Stimulated activated naive CD8-positive, alpha-beta T cell treated with anti-CD3 and anti-CD28 coated beads, Interleukin-15, amount 100 ng/mL, for 72 hours (primary cell): ENCODE data around the gene ARL2BP.
A peak's percentile ranks its signal among the peaks of the same experiment; 100 is the strongest.
"Not testable (repeated sequence)": the region's sequence is repeated elsewhere in the genome, so short reads cannot be mapped to it uniquely, and the experiment has no call there.

Source experiments
- ATAC-seq: fragments of 150-1000 bp; cut with Tn5 transposase; 2 replicates; pipeline ENCODE4 v1.10.0; 2021; ENCODE audit warnings: mild to moderate bottlenecking, moderate library complexity
- DNase-seq, 2 donors: peaks; one replicate each; pipeline ENCODE4 v3.0.0; 2021 to 2022
- H3K27ac Mint-ChIP-seq, 2 donors: one replicate each; pipeline ENCODE4 v1.8.0; 2022; ENCODE audit warnings: mild to moderate bottlenecking in 2 of 2, mixed read lengths in 2 of 2, moderate library complexity in 2 of 2
- H3K27me3 Mint-ChIP-seq: one replicate; pipeline ENCODE4 v1.8.0; 2022; ENCODE audit warnings: mixed read lengths
- H3K4me1 Mint-ChIP-seq: one replicate; pipeline ENCODE4 v1.8.0; 2022; ENCODE audit warnings: mild to moderate bottlenecking, mixed read lengths
- H3K4me3 Mint-ChIP-seq, 2 donors: one replicate each; pipeline ENCODE4 v1.8.0; 2022; ENCODE audit warnings: mild to moderate bottlenecking in 2 of 2, mixed read lengths in 2 of 2, moderate library complexity in 1 of 2
- H3K9me3 Mint-ChIP-seq, 2 donors: one replicate each; pipeline ENCODE4 v1.8.0; 2022; ENCODE audit warnings: mixed read lengths in 2 of 2

The ARL2BP gene

GRCh38 chr16:57244767-57245471, at the start of gene ARL2BP:
Gene ARL2BP (plus strand): TSS chr16:57245259. CDS start chr16:57245368, 109 bp downstream.
- ATAC-seq, result peak; percentile 97
- H3K4me1 Mint-ChIP-seq, result peaks cover 26% of the 10 kb centered on the region
- peak within 1 kb of the TSS; percentile 94 to 96 for H3K27ac Mint-ChIP-seq
- peak; percentile 96 to 98 for DNase-seq
- H3K4me3 Mint-ChIP-seq, result peak within 1 kb of the TSS; percentile 95
- H3K27me3 Mint-ChIP-seq, result no peaks in the 10 kb centered on the region
- no peaks in the 10 kb centered on the region for H3K9me3 Mint-ChIP-seq

- DNase-seq (no peak), ATAC-seq (no peak)
- Mint-ChIP-seq H3K4me1 (peaks cover 24% of the 10 kb centered on the region), H3K9me3 (no peaks in the 10 kb centered on the region), H3K27me3 (no peaks in the 10 kb centered on the region), H3K27ac (no peak overlapping the region), H3K4me3 (no peak overlapping the region)
Observed at GRCh38 chr16:57196286-57196685, 48.8 kb upstream of the ARL2BP start.

DNA sequence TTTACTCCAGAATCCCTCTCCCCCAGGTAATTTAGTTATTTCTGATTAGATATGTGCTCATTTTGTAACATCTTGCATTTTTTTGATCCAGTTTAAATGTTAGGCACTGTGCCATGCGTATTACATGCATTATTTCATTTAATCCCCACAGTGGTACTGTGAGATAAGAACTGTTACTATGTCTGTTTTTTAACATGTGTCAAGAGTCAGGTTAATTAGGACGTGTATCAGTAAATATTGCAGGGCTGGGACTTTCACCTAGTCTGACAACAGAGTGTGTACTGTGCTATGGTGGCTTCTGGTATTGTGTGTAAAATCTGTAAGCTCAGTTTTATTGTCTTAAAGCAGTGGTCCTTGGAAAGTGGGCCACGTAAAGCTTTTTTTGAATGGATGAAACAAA, 48.3 kb upstream of the ARL2BP start:
- Mint-ChIP-seq H3K9me3 (no peaks in the 10 kb centered on the region), H3K27me3 (no peaks in the 10 kb centered on the region), H3K4me3 (no peak overlapping the region), H3K27ac (no peak overlapping the region), H3K4me1 (peaks cover 23% of the 10 kb centered on the region)
- DNase-seq (no peak), ATAC-seq (no peak)

GRCh38 chr16:57200321-57200720, 44.7 kb upstream of the ARL2BP start:
- DNase-seq, H3K27ac Mint-ChIP-seq, H3K27me3 Mint-ChIP-seq, H3K4me1 Mint-ChIP-seq, ATAC-seq, H3K4me3 Mint-ChIP-seq, H3K9me3 Mint-ChIP-seq: not testable (repeated sequence)

- not testable (repeated sequence) for H3K27me3 Mint-ChIP-seq, H3K4me1 Mint-ChIP-seq, DNase-seq, H3K9me3 Mint-ChIP-seq, H3K27ac Mint-ChIP-seq, ATAC-seq, H3K4me3 Mint-ChIP-seq
Observed at GRCh38 chr16:57200926-57201325, 44.1 kb upstream of the ARL2BP start.

- no peak for ATAC-seq
- no peak for DNase-seq
- H3K27me3 Mint-ChIP-seq, result no peaks in the 10 kb centered on the region
- H3K4me1 Mint-ChIP-seq, result no peaks in the 10 kb centered on the region
- no peak overlapping the region for H3K4me3 Mint-ChIP-seq
- H3K27ac Mint-ChIP-seq, result no peak overlapping the region
- H3K9me3 Mint-ChIP-seq, result no peaks in the 10 kb centered on the region
Observed at GRCh38 chr16:57202095-57202886, 42.8 kb upstream of the ARL2BP start.

- Mint-ChIP-seq H3K4me3 (no peak overlapping the region), H3K27me3 (no peaks in the 10 kb centered on the region), H3K27ac (no peak overlapping the region), H3K9me3 (no peaks in the 10 kb centered on the region), H3K4me1 (no peaks in the 10 kb centered on the region)
- ATAC-seq, result no peak
- DNase-seq, result no peak
Observed at GRCh38 chr16:57203451-57203850, 41.6 kb upstream of the ARL2BP start.

DNA sequence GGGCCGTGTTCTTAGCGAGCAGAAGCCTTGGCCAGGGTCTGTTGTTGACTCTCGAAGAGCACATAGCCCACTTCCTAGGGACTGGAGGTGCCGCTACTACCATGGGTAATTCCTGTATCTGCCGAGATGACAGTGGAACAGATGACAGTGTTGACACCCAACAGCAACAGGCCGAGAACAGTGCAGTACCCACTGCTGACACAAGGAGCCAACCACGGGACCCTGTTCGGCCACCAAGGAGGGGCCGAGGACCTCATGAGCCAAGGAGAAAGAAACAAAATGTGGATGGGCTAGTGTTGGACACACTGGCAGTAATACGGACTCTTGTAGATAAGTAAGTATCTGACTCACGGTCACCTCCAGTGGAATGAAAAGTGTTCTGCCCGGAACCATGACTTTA, 40.4 kb upstream of the ARL2BP start:
- ATAC-seq, result no peak
- Mint-ChIP-seq H3K4me3 (no peak overlapping the region), H3K4me1 (no peaks in the 10 kb centered on the region), H3K27ac (no peak overlapping the region), H3K9me3 (no peaks in the 10 kb centered on the region), H3K27me3 (no peaks in the 10 kb centered on the region)
- DNase-seq, result no peak

GRCh38 chr16:57208926-57209325, 36.1 kb upstream of the ARL2BP start:
- Mint-ChIP-seq H3K27ac (no peak overlapping the region), H3K4me1 (no peaks in the 10 kb centered on the region), H3K4me3 (no peak overlapping the region), H3K9me3 (no peaks in the 10 kb centered on the region), H3K27me3 (no peaks in the 10 kb centered on the region)
- no peak for ATAC-seq
- no peak for DNase-seq

DNA sequence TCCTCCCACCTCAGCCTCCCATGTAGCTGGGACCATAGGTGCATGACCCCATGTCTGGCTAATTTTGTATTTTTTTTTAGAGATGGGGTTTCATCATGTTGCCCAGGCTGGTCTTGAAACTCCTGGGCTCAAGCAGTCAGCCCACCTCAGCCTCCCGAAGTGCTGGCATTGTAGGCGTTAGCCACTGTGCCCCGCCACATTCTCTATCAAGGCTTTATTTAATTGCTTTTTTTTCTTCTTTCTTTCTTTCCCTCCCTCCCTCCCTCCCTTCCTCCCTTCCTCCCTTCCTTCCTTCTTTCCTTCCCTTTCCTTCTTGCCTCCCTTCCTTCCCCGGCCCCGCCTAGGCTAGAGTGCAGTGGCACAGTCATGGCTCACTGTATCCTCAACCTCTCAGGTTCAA, 35.3 kb upstream of the ARL2BP start:
- Mint-ChIP-seq H3K9me3 (peaks cover 0 to 2% of the 10 kb centered on the region in 2 donors), H3K27ac (no peak overlapping the region), H3K4me3 (no peak overlapping the region), H3K4me1 (no peaks in the 10 kb centered on the region), H3K27me3 (no peaks in the 10 kb centered on the region)
- DNase-seq (no peak), ATAC-seq (no peak)

DNA sequence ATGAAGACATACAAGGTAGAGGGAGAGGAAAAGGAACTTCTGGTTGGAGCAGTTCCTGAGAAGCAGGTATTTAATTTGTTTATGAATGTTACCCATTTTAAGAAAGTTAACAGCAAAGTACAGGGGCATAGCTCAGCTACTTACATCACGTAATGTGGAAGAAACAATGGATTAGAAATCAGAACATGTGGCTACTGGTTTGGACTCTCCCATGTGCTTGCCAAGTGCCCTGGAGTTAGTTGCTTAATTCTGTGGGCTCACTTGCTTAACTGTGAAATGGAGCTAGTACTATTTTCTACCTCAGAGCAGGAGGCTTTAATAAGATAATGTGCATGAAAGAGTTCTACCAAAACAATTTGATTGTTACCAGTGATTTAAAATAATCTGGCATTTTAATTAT, 31.6 kb upstream of the ARL2BP start:
- ATAC-seq (no peak), DNase-seq (no peak)
- H3K27ac Mint-ChIP-seq, result no peak overlapping the region
- no peaks in the 10 kb centered on the region for H3K27me3 Mint-ChIP-seq
- H3K4me3 Mint-ChIP-seq, result no peak overlapping the region
- no peaks in the 10 kb centered on the region for H3K4me1 Mint-ChIP-seq
- H3K9me3 Mint-ChIP-seq, result peaks cover 9 to 21% of the 10 kb centered on the region in 2 donors

DNA sequence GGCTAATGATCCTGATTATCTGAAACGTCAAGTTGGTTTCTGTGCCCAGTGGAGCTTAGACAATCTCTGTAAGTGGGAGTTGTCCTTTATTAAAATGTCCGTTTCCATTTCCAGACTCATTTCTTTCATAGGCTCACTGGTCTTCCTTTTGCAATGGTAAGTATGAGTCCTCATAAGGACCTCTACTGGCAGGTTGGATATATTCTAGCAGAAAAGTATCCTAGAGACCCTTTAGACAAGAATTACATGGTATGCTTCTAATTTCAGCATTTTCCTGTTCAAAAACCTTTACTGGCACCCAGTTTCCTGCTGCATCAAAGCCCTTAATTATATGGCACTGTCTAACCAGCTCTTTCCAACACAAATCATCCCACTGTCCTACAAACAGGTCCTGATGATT, 28.1 kb upstream of the ARL2BP start:
- Mint-ChIP-seq H3K27ac (no peak overlapping the region), H3K4me3 (no peak overlapping the region), H3K27me3 (no peaks in the 10 kb centered on the region), H3K9me3 (peaks cover 9 to 27% of the 10 kb centered on the region in 2 donors), H3K4me1 (no peaks in the 10 kb centered on the region)
- DNase-seq (no peak), ATAC-seq (no peak)

DNA sequence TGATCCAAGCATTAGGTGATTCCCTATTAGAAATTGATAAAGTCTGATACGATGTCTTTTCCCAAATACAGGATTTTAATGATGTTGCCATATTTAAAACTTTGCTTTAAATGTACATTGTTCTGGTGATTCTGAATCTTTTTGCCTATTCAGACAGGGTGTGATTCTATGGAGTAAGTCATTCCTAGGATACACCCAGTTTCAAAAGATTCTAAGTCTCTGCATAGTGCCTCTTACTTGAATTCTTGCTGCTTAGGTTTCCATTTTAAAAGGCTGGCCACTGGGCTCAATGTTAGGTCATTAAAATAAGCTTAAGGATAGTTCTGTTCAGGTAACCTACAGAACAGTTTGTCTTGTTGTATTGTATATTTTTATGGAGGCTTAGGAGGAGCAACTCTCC, 22.0 kb upstream of the ARL2BP start:
- H3K4me1 Mint-ChIP-seq, result no peaks in the 10 kb centered on the region

DNA sequence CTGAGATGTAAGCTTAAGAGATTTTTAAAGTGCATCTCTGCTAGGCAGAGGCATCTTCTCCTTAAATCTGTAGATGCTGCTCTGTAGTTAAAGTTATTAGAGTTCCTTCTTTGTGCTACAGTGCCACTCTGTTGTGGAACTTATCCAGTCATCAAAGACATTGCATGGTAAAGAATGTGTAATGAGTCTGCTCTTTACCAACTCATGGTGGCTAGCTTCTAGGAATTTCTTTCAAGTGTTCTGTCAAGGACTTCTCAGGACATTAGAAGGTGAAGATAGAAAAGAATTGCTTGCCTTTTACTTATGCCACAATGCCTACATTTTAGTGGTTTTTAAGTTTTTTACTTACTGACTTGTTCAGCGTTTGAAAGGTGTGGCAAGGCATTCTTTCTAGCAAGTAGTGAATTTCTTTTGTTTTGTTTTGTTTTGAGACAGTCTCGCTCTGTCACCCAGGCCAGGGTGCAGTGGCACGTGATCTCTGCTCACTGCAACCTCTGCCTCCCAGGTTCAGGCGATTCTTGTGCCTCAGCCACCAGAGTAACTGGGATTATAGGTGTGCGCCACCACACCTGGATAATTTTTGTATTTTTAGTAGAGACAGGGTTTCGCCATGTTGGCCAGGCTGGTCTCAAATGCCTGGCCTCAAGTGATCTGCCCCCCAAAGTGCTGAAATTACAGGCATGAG, 20.3 kb upstream of the ARL2BP start:
- no peaks in the 10 kb centered on the region for H3K4me1 Mint-ChIP-seq
- DNase-seq (no peak), ATAC-seq (no peak)

More for the DNA sequence above, 22.0 kb upstream of the ARL2BP start:
- H3K27me3 Mint-ChIP-seq, result no peaks in the 10 kb centered on the region
- H3K4me3 Mint-ChIP-seq, result no peak overlapping the region
- H3K9me3 Mint-ChIP-seq, result peaks cover 0 to 6% of the 10 kb centered on the region in 2 donors
- ATAC-seq, result no peak
- no peak overlapping the region for H3K27ac Mint-ChIP-seq
- no peak for DNase-seq

DNA sequence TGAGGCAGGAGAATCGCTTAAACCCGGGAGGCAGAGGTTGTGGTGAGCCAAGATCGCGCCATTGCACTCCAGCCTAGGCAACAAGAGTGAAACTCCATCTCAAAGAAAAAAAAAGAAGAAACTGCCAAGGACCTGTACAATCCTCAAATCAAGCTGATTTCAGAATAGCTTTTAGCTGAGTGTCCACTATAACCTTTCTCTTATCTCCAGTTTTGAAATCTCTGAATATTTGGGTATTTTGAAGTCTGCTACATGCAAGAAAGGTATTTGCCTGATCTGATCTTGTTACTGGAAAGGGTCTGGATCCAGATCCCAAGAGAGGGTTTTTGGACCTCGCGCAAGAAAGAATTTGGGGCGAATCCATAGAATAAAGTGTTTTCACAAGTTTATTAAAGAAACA, 19.1 kb upstream of the ARL2BP start:
- H3K4me1 Mint-ChIP-seq, result no peaks in the 10 kb centered on the region
- no peak for ATAC-seq
- H3K27ac Mint-ChIP-seq, result no peak overlapping the region

More for the DNA sequence above, 20.3 kb upstream of the ARL2BP start:
- no peaks in the 10 kb centered on the region for H3K27me3 Mint-ChIP-seq
- H3K9me3 Mint-ChIP-seq, result no peaks in the 10 kb centered on the region
- no peak overlapping the region for H3K4me3 Mint-ChIP-seq
- H3K27ac Mint-ChIP-seq, result no peak overlapping the region

More for the DNA sequence above, 19.1 kb upstream of the ARL2BP start:
- H3K27me3 Mint-ChIP-seq, result no peaks in the 10 kb centered on the region
- H3K4me3 Mint-ChIP-seq, result no peak overlapping the region
- no peak for DNase-seq
- no peaks in the 10 kb centered on the region for H3K9me3 Mint-ChIP-seq
